HG02642 (cell line): ENCODE results near the gene CCDC57.

ENCODE experiments used
- ATAC-seq: cut with Tn5 transposase; IDR thresholded peaks from one replicate; pipeline ENCODE4 v1.9.1; 2021; ENCODE audit warnings: mild to moderate bottlenecking; ENCODE audit not compliant: unreplicated experiment, poor library complexity

The CCDC57 gene

DNA sequence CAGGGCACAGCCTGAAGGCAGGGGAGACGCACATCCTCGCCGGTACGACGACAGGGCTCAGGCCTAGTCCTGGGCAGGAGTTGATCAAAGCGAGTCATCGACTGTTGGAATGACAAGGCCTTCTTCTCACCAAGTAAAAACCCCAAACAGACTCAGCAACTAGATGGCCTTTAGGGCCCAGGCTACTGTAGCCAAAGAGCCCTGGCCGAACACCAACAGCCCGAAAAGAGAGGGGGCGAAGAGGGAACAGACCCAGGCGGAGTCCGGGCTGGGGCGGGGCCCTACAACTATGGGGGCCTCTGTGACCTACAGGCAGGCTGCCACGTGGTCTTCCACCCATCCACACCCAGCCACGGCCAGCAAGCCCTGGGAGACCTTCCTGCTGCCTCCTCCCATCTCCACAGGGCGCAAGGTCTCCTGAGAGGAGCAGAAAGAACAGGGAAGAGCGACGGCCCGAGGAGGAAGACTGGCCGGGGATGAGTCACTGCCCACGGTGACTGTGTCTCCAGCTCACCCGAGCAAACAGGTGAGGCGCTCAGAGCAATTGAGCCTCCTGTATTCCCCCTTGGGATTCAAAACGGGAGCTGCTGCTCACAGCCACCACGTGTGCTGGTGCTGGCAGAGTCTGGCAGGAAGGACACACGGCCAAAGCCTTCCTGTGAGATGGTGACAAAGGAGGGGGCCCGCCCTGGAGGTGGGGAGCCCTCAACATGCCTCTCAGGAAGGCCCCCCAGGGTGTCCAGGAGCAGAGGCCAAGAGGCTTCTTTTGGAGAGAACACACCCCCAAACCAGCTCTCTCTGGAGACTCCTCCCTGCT lies 33.9 kb upstream of the CCDC57 start:
- ATAC-seq = no peak

DNA sequence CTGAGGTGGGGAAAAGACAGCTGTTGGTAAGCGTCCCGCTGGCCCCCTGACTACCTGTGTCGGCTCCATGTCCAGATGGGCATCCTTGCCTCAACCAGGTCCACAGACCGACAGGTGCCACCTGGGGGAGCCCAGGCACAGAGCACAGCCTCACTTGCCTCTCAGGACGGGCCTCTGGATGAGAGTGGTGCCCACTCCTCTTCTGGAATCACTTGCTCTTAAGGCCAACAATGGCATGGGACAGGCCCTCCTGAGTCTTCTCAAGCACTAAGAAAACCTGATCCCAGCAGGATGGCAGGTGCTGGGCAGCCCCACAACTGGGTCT lies 33.4 kb upstream of the CCDC57 start:
- ATAC-seq = no peak

DNA sequence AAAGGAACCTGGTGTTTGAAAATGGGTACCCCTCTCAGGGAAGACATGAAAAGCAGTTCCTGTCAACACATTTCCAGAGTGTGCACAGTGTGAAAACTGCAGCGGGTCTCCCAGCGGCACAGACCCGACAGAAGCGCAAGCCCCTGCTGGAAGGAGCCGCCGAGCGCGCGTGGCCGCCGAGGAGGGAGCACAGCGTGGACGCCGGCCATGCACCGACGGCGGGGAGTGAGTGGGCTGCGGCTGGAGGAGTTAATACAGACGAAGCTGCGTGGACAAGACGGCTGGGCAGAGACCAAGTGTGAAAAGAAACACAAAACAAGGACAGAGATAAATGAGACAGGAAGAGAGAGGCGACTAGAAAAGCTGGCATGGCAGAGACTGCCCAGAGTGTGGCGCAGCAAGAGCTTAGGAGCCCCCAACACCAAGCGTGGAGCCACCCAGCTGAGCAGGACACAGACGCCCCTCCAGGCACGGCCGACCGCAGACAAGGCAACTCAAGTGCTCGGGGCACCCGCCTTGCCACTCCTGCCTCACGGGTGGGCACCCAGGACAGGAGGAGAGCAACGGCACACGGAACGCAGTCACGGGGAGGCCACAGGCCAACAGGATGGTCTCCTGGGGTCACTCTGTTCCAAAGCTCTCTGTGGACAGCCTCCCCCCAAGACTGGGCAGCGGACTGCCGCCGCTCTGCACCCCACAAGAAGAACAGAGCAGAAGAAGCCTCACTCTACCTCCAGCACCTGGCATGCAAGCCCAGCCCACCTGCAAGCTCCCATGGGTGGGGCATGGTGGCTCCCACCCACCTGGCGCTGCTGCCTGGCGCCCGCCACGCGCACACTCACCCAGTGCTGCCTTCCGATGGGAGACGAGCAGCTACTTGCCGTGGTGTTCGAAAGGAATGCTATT lies 32.7 kb upstream of the CCDC57 start:
- ATAC-seq = no peak

GRCh38 chr17:82244413-82245133 lies 31.9 kb upstream of the CCDC57 start:
- ATAC-seq = no peak

DNA sequence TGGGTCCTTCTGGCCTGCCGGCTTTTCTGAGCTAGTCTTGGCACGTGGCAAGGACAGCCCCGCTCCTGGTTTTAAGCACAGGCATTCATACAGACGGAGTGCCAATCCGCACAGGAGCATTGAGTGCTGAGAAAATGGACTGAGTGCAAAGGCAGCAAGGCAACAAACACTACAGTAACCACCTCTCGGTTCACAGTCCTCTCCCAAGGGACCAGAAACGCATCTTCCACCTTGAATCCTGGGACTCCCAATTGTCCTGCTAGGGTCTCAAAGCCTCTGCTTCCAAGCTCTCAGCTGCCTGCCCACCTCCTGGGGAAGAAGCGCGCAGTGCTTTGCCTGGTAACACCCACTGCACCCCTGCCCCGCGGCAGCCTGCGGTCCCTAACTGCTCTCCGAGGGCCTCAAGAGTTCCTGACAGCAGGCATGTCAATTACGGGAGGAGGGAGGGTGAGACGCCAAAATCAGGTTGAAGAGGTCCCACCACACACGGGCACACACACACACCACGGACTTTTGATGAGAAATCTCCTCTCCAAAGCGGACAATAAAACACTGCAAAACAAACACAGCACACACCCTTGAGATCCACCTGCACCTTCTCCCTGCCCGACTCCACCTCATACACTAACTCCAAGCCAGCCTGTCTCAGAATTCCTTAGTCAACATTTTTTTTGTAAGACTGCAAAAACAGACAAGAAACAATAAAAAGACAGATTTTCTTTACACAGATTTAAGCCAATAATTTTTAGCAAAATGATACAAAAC lies 31.2 kb upstream of the CCDC57 start:
- no peak for ATAC-seq

- ATAC-seq = no peak
Measured at GRCh38 chr17:82242977-82243647, 30.5 kb upstream of the CCDC57 start.

- no peak for ATAC-seq
Measured at GRCh38 chr17:82242698-82242976, 30.0 kb upstream of the CCDC57 start.

DNA sequence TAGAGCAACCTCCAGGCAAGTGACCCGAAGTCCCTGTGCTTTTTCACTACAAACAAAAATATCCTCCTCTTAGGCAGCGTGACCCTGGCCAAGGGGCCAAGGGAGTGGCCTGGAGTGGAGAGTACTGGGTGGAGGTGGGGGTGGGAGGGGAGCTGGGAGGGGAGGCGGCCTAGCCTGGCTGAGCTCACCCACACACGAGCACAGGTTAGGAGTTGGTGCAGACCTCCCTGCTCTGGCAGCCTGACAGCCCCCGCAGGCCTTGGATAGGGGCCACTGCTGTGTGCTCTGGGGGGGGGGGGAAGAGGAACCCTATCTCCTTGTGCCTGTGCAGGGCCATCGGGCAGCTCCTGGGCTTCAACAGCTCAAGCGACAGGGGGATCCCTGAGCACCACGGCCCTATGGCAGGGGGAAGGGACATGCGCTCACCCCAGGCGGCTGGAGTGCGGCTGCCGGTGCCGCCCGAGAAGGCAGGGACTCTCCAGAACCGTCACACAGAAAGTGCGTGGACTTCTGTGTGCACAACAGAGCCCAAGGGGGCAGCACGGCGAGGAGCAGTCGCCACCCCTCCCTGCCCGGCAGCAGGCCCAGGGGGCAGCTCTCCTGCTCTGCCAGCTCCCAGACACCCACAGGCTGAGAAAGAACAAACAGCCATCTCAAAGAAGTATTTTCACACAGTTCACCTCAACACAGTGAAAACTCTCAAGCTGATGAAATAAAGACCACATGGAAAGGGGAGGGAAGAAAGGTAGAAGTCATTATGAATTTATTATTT lies 29.5 kb upstream of the CCDC57 start:
- ATAC-seq = no peak

DNA sequence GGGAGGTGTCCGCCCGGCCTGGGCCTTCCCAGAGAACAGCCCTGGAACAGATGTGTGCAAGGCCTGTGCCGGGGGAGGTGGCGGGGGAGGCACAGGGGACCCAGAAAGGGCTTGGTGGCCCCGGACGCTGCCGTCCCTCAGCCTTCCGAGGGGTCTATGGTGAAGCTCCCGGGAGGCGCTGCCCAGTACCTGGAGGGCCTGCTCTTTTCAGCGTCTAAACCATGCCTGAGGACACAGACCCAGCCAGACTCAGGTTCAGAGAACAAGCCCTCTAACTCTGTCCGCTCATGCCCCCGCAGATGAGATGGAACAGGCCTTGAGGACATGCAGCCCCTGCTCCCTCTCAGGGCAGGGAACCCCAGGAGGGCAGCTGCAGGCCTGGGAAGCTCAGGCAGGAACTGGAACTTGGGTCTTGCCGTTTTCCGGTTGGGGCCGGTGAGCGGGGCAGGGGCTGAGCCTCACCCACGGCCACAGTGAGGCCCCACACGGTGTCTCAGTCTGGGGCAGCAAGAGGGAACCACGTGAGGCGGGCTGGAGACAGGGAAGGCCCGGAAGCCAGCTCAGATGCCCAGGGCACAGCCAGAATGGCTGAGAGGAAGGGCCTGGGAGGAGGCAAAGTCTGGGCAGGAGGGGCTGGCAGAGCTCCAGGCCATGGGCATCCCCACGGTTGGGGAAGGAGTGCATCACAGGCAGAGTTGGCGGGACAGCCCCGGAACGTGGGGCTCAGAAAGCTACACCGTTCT lies 28.7 kb upstream of the CCDC57 start:
- no peak for ATAC-seq

DNA sequence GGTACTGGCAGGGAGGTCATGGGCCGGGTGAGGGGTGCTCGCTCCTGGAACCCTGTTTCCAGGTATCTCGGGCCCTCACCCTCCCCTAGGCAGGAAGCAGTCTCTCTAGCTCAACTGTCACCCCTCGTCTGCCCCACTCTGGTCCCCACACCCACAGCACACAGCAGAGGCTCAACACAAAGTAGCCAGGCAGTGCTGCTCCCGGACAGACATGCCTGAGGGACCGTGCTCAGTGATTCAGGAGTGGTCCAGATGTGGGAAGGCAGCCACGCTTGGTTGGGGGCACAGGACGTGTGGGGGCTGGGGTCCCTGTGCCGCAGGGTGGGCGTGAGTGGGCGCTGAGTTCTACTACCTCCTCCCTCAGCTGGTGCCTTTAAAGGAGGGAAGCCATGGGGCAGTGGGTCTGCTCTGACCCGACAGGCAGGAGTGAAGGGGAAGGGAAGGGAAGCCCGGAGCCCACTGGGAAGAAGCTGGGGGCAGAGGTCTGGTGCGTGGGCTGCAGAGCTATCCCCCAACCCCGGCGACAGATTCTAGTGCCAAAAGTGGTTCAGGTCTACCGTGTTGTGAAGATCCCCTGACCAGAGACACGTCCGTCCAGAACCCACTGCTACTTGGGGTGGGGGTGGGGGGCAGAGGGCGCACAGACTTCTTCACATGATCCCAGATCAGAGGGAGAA lies 28.0 kb upstream of the CCDC57 start:
- ATAC-seq = no peak

GRCh38 chr17:82239926-82240505 lies 27.4 kb upstream of the CCDC57 start:
- ATAC-seq = no peak

DNA sequence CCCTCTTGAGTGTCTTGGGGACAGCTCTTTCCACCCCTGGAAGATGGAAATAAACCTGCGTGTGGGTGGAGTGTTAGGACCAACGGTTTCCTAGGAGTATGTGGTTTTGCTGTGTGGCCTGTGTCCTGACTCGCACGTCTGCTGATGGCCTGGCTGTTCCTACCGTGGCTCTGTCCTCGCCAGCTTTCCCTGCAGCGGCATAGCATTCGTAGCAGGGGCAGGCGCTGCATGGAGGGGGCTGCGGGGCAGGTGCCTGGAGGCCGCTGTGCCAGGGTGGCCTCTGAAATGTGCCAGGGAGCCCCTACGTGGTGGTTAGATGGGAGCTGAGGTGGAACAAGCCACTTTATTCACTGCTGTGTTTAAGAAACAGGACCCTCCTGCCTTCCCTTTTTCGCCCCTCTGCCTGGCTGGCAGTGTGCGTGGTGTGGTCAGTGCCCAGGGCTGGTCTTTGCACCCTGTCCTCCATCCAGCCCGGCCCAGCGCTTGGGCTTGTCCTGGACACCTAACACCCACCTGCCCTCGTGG lies 26.8 kb upstream of the CCDC57 start:
- no peak for ATAC-seq

- no peak for ATAC-seq
Measured at GRCh38 chr17:82238472-82239201, 26.0 kb upstream of the CCDC57 start.

DNA sequence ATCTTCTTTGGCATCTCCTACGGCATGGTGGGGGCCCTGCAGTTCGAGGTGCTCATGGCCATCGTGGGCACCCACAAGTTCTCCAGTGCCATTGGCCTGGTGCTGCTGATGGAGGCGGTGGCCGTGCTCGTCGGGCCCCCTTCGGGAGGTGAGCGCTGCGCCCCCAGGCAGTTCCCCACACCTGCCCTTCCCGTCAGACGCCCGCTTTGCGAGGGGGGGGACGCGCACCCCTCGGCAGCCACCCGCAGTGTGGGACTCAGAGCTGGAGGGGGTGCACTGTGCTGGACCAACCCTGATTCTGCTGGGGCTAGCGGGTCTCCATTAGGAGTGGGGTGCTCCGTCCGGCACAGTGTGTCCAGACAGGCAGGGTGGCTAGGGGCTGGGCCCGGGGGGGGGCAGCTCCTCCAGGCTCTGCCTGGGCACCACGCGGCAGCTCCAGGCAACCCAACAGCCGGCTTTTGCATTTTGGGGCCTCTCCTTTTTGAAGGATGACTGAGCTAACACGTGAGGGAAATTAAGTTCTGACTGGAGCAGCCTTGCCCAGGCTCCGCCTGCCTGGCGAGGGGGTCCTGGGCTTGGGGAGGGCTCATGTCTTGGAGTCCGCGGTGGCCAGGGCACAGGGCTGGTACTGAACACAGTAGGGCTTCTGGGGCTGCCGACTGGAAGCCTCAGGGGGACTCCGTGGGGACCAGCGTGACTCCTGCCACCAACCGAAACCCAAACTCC lies 25.3 kb upstream of the CCDC57 start:
- no peak for ATAC-seq

DNA sequence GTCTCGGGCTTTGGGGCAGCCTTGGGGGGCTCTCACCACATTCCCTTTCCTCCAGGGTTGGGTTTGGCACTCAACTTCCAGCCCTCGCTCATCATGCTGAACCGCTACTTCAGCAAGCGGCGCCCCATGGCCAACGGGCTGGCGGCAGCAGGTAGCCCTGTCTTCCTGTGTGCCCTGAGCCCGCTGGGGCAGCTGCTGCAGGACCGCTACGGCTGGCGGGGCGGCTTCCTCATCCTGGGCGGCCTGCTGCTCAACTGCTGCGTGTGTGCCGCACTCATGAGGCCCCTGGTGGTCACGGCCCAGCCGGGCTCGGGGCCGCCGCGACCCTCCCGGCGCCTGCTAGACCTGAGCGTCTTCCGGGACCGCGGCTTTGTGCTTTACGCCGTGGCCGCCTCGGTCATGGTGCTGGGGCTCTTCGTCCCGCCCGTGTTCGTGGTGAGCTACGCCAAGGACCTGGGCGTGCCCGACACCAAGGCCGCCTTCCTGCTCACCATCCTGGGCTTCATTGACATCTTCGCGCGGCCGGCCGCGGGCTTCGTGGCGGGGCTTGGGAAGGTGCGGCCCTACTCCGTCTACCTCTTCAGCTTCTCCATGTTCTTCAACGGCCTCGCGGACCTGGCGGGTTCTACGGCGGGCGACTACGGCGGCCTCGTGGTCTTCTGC lies 24.6 kb upstream of the CCDC57 start:
- no peak for ATAC-seq
